Vagina (tissue), 2 donors: ENCODE measurements around the gene USP25. TPM values are rescaled to one million over a fixed set of nuclear protein-coding genes. Genes with fewer than 3 reads are reported as not detected.

Experiments used
- DNase-seq, 2 donors: peaks; one replicate each; pipeline ENCODE4 v3.0.0-alpha.2; 2017; ENCODE audit errors: extremely low spot score in 2 of 2
- H3K27ac ChIP-seq: fragments of 200-600 bp; sonication (generic); one replicate; pipeline ENCODE4 v1.5.1; 2019
- H3K27me3 ChIP-seq: fragments of 200-600 bp; sonication (generic); one replicate; pipeline ENCODE4 v1.5.1; 2019
- H3K36me3 ChIP-seq, 2 donors: fragments of 200-600 bp; sonication (generic); one replicate each; pipeline ENCODE4 v1.5.1; 2017 to 2019
- H3K4me1 ChIP-seq: fragments of 200-600 bp; sonication (generic); one replicate; pipeline ENCODE4 v1.5.1; 2019
- H3K4me3 ChIP-seq, 2 donors: fragments of 200-600 bp; sonication (generic); 1 replicate in 1 of 2; 2 replicates in 1 of 2; pipeline ENCODE4 v1.5.1; 2016 to 2019
- H3K9me3 ChIP-seq: fragments of 200-600 bp; sonication (generic); one replicate; pipeline ENCODE4 v1.5.1; 2019
- POLR2A ChIP-seq, 2 donors: fragments of 450-650 bp; IDR thresholded peaks; one replicate each; pipeline ENCODE4 v1.6.1; 2017; ENCODE audit warnings: antibody characterized with exemption in 2 of 2, mild to moderate bottlenecking in 2 of 2, moderate library complexity in 2 of 2
- POLR2AphosphoS5 ChIP-seq, 2 donors: sonication (generic); formaldehyde crosslinking; IDR thresholded peaks; one replicate each; pipeline ENCODE4 v1.9.0; 2017; ENCODE audit warnings: antibody characterized with exemption in 2 of 2, mild to moderate bottlenecking in 2 of 2, low read depth in 1 of 2; ENCODE audit not compliant: insufficient read depth in 1 of 2
- intact Hi-C: fragments of 100-400 bp; cut with DNase I; formaldehyde crosslinking; loops from one replicate; pipeline ENCODE4 v1.15.1; 2023
- total RNA-seq: library from RNA; depleted of rRNA; stranded (reverse); fragments of >200 nt; gene quantifications from one replicate; pipeline ENCODE4 v1.2.3, GENCODE V29; 2016
- TF ChIP-seq, protein P1 (sequence below), 3 experiments: fragments of 450-650 bp in 2 of 3; fragments of 200-600 bp in 1 of 3; sonication (generic) in 1 of 3; IDR thresholded peaks; one replicate each; pipeline ENCODE4 v1.5.1; 2017 to 2019; ENCODE audit warnings: antibody characterized with exemption in 3 of 3, mild to moderate bottlenecking in 2 of 3, moderate library complexity in 2 of 3

Gene USP25
- total RNA-seq, 1 donor from 2014 or later: 39.0 TPM

DNA sequence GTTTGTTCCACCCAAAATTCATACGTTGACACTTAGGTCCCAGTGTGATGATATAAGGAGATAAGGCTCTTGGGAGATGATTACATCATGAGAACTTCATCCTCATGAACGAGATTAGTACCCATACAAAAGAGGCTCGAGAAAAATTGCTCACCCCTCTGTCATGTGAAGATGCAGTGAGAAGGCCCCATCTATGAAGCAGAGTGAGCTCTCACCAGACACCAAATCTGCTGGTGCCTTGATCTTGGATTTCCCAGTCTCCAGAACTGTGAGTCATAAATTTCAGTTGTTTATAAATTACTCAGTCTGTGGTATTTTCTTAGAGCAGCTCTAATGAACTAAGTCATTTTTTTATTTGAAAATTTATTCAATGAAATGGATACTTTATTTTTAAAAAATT, 42.6 kb upstream of the USP25 start:
- Histone ChIP-seq H3K36me3 (no peaks in the 10 kb centered on the region), H3K27ac (no peak overlapping the region), H3K4me1 (no peaks in the 10 kb centered on the region), H3K9me3 (no peaks in the 10 kb centered on the region), H3K27me3 (no peaks in the 10 kb centered on the region), H3K4me3 (no peak overlapping the region)
- intact Hi-C loops: no loop called here
- TF ChIP-seq, protein P1, sequence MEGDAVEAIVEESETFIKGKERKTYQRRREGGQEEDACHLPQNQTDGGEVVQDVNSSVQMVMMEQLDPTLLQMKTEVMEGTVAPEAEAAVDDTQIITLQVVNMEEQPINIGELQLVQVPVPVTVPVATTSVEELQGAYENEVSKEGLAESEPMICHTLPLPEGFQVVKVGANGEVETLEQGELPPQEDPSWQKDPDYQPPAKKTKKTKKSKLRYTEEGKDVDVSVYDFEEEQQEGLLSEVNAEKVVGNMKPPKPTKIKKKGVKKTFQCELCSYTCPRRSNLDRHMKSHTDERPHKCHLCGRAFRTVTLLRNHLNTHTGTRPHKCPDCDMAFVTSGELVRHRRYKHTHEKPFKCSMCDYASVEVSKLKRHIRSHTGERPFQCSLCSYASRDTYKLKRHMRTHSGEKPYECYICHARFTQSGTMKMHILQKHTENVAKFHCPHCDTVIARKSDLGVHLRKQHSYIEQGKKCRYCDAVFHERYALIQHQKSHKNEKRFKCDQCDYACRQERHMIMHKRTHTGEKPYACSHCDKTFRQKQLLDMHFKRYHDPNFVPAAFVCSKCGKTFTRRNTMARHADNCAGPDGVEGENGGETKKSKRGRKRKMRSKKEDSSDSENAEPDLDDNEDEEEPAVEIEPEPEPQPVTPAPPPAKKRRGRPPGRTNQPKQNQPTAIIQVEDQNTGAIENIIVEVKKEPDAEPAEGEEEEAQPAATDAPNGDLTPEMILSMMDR (IDR thresholded peaks at IDR 0.05): no peak
- no peak for TF ChIP-seq POLR2A (IDR thresholded peaks at IDR 0.05)
- no peak for TF ChIP-seq POLR2AphosphoS5 (IDR thresholded peaks at IDR 0.05; ENCODE audit: insufficient read depth in 1 of 2, low read depth in 1 of 2)
- DNase-seq: no peak

DNA sequence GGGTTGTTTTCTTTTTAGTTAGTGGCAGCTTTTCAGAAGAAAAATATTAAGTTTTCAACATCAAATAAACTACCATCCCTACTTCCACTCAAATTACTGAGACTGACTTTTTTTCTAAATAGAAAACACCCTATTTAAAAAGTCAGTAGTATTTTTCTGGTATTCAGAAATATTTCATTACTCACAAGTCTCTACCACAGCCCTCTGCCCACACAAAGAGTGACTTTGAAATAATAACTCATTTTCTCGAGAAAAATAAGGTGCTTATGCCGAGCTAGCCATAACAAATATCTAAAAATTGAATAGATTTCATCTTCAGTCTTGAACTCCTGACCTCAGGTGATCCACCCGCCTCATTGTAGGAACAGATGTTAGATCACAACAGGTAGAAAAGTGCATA, 41.8 kb upstream of the USP25 start:
- H3K9me3 ChIP-seq: no peaks in the 10 kb centered on the region
- no peaks in the 10 kb centered on the region for H3K36me3 ChIP-seq
- TF ChIP-seq POLR2A (IDR thresholded peaks at IDR 0.05) (no peak), POLR2AphosphoS5 (IDR thresholded peaks at IDR 0.05; ENCODE audit: insufficient read depth in 1 of 2, low read depth in 1 of 2) (no peak)
- TF ChIP-seq, protein P1 (IDR thresholded peaks at IDR 0.05): no peak
- no peaks in the 10 kb centered on the region for H3K4me1 ChIP-seq
- no peak overlapping the region for H3K4me3 ChIP-seq
- no peak for DNase-seq
- no peaks in the 10 kb centered on the region for H3K27me3 ChIP-seq
- no peak overlapping the region for H3K27ac ChIP-seq
- intact Hi-C loops: no loop called here

DNA sequence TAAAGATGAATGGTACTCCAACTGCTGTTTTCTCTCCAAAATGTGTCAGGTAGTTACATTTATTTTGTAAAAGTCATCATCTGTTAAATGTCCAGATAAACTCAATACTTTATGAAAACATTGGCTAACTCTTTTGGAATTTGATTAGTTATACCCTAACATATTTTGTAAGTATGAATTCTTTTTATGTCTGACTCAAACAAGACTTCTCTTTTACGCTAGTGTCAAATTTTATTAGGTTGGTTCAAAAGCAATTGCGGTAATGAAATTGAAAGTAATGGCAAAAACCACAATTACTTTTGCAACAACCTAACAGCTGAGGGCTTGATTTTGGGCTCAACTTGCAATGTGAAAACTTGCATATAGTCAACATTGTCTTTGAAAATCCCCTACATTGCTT, 41.0 kb upstream of the USP25 start:
- no peak overlapping the region for H3K4me3 ChIP-seq
- H3K4me1 ChIP-seq: no peaks in the 10 kb centered on the region
- no peaks in the 10 kb centered on the region for H3K9me3 ChIP-seq
- H3K36me3 ChIP-seq: no peaks in the 10 kb centered on the region
- TF ChIP-seq, protein P1 (IDR thresholded peaks at IDR 0.05): no peak
- TF ChIP-seq POLR2AphosphoS5 (IDR thresholded peaks at IDR 0.05; ENCODE audit: insufficient read depth in 1 of 2, low read depth in 1 of 2) (no peak), POLR2A (IDR thresholded peaks at IDR 0.05) (no peak)
- no peaks in the 10 kb centered on the region for H3K27me3 ChIP-seq
- no peak overlapping the region for H3K27ac ChIP-seq
- DNase-seq: no peak
- intact Hi-C loops: no loop called here

DNA sequence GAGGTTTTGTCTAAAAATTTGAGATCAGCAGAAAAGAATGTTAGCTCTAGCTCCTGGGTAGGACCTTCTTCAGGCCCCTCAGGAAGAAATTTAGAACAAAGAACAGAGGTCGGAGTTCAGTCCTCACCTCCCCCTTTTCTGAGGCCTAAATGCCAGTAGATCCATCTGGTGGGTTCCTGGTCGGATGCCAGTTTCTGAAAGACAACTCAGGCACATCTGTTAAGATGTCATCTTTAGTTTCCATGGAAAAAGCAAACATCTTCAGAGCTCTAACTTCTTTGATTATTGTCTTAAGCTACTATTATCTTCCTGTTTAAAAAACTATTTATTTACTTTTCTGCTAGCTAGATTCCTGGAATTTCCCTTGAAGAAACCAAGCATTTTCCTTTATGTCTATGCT, 37.1 kb upstream of the USP25 start:
- intact Hi-C loops: no loop called here
- H3K4me1 ChIP-seq: no peaks in the 10 kb centered on the region
- H3K27ac ChIP-seq: no peak overlapping the region
- H3K9me3 ChIP-seq: no peaks in the 10 kb centered on the region
- TF ChIP-seq POLR2AphosphoS5 (IDR thresholded peaks at IDR 0.05; ENCODE audit: insufficient read depth in 1 of 2, low read depth in 1 of 2): no peak
- no peak for TF ChIP-seq POLR2A (IDR thresholded peaks at IDR 0.05)
- TF ChIP-seq, protein P1 (IDR thresholded peaks at IDR 0.05): no peak
- no peaks in the 10 kb centered on the region for H3K27me3 ChIP-seq
- H3K4me3 ChIP-seq: no peak overlapping the region
- H3K36me3 ChIP-seq: no peaks in the 10 kb centered on the region
- DNase-seq: no peak

DNA sequence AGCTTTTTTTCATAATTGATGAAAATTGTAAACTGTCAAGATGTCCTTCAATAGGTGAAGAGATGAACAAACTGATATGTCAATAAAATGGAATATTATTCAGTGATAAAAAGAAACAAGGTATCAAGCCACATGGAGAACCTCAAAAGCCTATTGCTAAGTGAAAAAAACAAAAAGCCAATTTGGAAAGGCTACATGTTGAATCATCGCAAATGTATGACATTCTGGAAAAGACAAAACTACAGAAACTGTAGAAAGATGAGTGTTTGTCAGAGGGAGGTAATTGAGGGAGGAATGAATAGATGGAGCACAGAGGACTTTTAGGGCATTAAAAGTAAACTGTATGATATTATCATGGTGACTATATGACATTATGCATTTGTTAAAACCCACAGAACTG, 34.5 kb upstream of the USP25 start:
- no peak for DNase-seq
- TF ChIP-seq POLR2A (IDR thresholded peaks at IDR 0.05) (no peak), POLR2AphosphoS5 (IDR thresholded peaks at IDR 0.05; ENCODE audit: insufficient read depth in 1 of 2, low read depth in 1 of 2) (no peak)
- TF ChIP-seq, protein P1 (IDR thresholded peaks at IDR 0.05): no peak
- H3K27ac ChIP-seq: no peak overlapping the region
- H3K27me3 ChIP-seq: no peaks in the 10 kb centered on the region
- H3K4me3 ChIP-seq: no peak overlapping the region
- H3K36me3 ChIP-seq: no peaks in the 10 kb centered on the region
- intact Hi-C loops: no loop called here
- H3K9me3 ChIP-seq: no peaks in the 10 kb centered on the region
- H3K4me1 ChIP-seq: no peaks in the 10 kb centered on the region
